ENCODE measurements around the gene RAD21L1. TPM values are rescaled to one million over a fixed set of nuclear protein-coding genes. Genes with fewer than 3 reads are reported as not detected.

The RAD21L1 gene
- total RNA-seq, 1 experiment from 2014 or later = 1.4 TPM

- DNase-seq (ENCODE audit: low read depth) = no peak
Measured at GRCh38 chr20:1295276-1295930, 69.6 kb downstream of the RAD21L1 start.

GRCh38 chr20:1296117-1296610 lies 70.3 kb downstream of the RAD21L1 start:
- DNase-seq (ENCODE audit: low read depth) = no peak

- no peak for DNase-seq (ENCODE audit: low read depth)
Measured at GRCh38 chr20:1296922-1297321, 71.1 kb downstream of the RAD21L1 start.

- no peak for DNase-seq (ENCODE audit: low read depth)
Measured at GRCh38 chr20:1297486-1297885, 71.6 kb downstream of the RAD21L1 start.

- DNase-seq (ENCODE audit: low read depth) = no peak
Measured at GRCh38 chr20:1298166-1298565, 72.3 kb downstream of the RAD21L1 start.

- DNase-seq (ENCODE audit: low read depth) = no peak
Measured at GRCh38 chr20:1298888-1299511, 73.2 kb downstream of the RAD21L1 start.

GRCh38 chr20:1299522-1299921 lies 73.7 kb downstream of the RAD21L1 start:
- DNase-seq (ENCODE audit: low read depth) = no peak

GRCh38 chr20:1300083-1300840 lies 74.4 kb downstream of the RAD21L1 start:
- DNase-seq (ENCODE audit: low read depth) = no peak

GRCh38 chr20:1301031-1301529 lies 75.2 kb downstream of the RAD21L1 start:
- peak; percentile 83 for DNase-seq (ENCODE audit: low read depth)

GRCh38 chr20:1302685-1303541 lies 77.1 kb downstream of the RAD21L1 start:
- DNase-seq (ENCODE audit: low read depth) = peak; percentile 96

GRCh38 chr20:1304710-1305515 lies 79.1 kb downstream of the RAD21L1 start:
- DNase-seq (ENCODE audit: low read depth) = no peak

Other genes with a start within 250 kb of the RAD21L1 start
- 0.20 TPM in 1 of 2 replicates, not detected in the other for gene RSPO4, start 223.7 kb upstream of the RAD21L1 start, total RNA-seq (2014; rRNA removed; shearing (Covaris generic))
- gene PSMF1, start 107.4 kb upstream of the RAD21L1 start, total RNA-seq (2014; rRNA removed; shearing (Covaris generic)) = 98.6 and 99.8 TPM in 2 replicates
- not detected in 2 replicates for gene TMEM74B, start 41.1 kb upstream of the RAD21L1 start, total RNA-seq (2014; rRNA removed; shearing (Covaris generic))
- not detected in 2 replicates for gene C20orf202, start 22.6 kb upstream of the RAD21L1 start, total RNA-seq (2014; rRNA removed; shearing (Covaris generic))
- gene SNPH, start 40.2 kb downstream of the RAD21L1 start, total RNA-seq (2014; rRNA removed; shearing (Covaris generic)) = 7.0 and 9.4 TPM in 2 replicates
- gene SDCBP2, start 103.1 kb downstream of the RAD21L1 start, total RNA-seq (2014; rRNA removed; shearing (Covaris generic)) = 4.8 and 6.4 TPM in 2 replicates
- gene FKBP1A, start 167.0 kb downstream of the RAD21L1 start, total RNA-seq (2014; rRNA removed; shearing (Covaris generic)) = 527 and 564 TPM in 2 replicates
- 35.2 and 44.1 TPM in 2 replicates for gene NSFL1C, start 240.8 kb downstream of the RAD21L1 start, total RNA-seq (2014; rRNA removed; shearing (Covaris generic))